Small intestine (tissue), 7 donors: ENCODE data around the gene TMEM50B. TPM values are rescaled to one million over a fixed set of nuclear protein-coding genes. Genes with fewer than 3 reads are reported as not detected.
A peak's percentile ranks its signal among the peaks of the same experiment; 100 is the strongest.
"Not testable (repeated sequence)": the region's sequence is repeated elsewhere in the genome, so short reads cannot be mapped to it uniquely, and the experiment has no call there.

Source experiments
- DNase-seq, 2 donors: peaks; one replicate each; pipeline versions ENCODE4 v3.0.0 to v3.0.0-alpha.2; 2013
- FAIRE-seq: peaks from 2 replicates; lab custom pipeline; 2012; peaks lifted over from hg19 to GRCh38; lab: Jason Lieb, UNC
- H3K27ac ChIP-seq, 3 donors: one replicate each; pipeline ENCODE4 v1.5.1; 2013; ENCODE audit warnings: low read length in 2 of 3, mild to moderate bottlenecking in 2 of 3, control low read depth in 1 of 3, inconsistent platforms in 1 of 3, low read depth in 1 of 3, moderate library complexity in 1 of 3
- H3K27me3 ChIP-seq, 3 donors: one replicate each; pipeline ENCODE4 v1.6.1; 2013; ENCODE audit warnings: low read length in 3 of 3, inconsistent platforms in 1 of 3; ENCODE audit not compliant: control insufficient read depth in 3 of 3, insufficient read depth in 3 of 3
- H3K36me3 ChIP-seq, 3 donors: one replicate each; pipeline ENCODE4 v1.6.1; 2013; ENCODE audit warnings: low read length in 3 of 3, inconsistent platforms in 1 of 3, low read depth in 1 of 3, mild to moderate bottlenecking in 1 of 3, moderate library complexity in 1 of 3; ENCODE audit not compliant: control insufficient read depth in 3 of 3, insufficient read depth in 2 of 3
- H3K4me1 ChIP-seq, 3 donors: one replicate each; pipeline ENCODE4 v1.6.1; 2013; ENCODE audit warnings: low read length in 2 of 3, inconsistent platforms in 1 of 3, low read depth in 1 of 3, mild to moderate bottlenecking in 1 of 3, moderate library complexity in 1 of 3; ENCODE audit not compliant: control insufficient read depth in 3 of 3, insufficient read depth in 2 of 3
- H3K4me3 ChIP-seq, 3 donors: one replicate each; pipeline ENCODE4 v1.5.1; 2013; ENCODE audit warnings: low read length in 3 of 3, control low read depth in 1 of 3, inconsistent platforms in 1 of 3, low read depth in 1 of 3, mild to moderate bottlenecking in 1 of 3, moderate library complexity in 1 of 3
- H3K9me3 ChIP-seq, 2 donors: one replicate each; pipeline ENCODE4 v1.6.1; 2013; ENCODE audit warnings: low read depth in 1 of 2, low read length in 1 of 2; ENCODE audit not compliant: control insufficient read depth in 2 of 2, insufficient read depth in 1 of 2
- WGBS, 3 donors: extraction: QIAGEN DNeasy Blood & Tissue Kit; methylation state at CpG; one replicate each; pipeline ENCODE4 v1.1.7; 2013; 5-methylcytosine and 5-hydroxymethylcytosine counted together
- polyA plus RNA-seq, 4 donors: library from polyadenylated mRNA; stranded (reverse) in 3 of 4; unstranded in 1 of 4; fragments of 200-250 nt in 3 of 4; fragments of 120-200 nt in 1 of 4; gene quantifications; one replicate each; pipeline versions ENCODE4 v1.2.1 to v1.2.3, GENCODE V29; 2013
- donor health status: healthy with polysubstance abuse.
- donor health status: control.
- donor health status: control.
- donor health status: Bipolar disorder and iron deficiency.
- donor health status: healthy.

The TMEM50B gene
- polyA plus RNA-seq, 4 donors = 22.2 to 54.3 (median 50.1) TPM

DNA sequence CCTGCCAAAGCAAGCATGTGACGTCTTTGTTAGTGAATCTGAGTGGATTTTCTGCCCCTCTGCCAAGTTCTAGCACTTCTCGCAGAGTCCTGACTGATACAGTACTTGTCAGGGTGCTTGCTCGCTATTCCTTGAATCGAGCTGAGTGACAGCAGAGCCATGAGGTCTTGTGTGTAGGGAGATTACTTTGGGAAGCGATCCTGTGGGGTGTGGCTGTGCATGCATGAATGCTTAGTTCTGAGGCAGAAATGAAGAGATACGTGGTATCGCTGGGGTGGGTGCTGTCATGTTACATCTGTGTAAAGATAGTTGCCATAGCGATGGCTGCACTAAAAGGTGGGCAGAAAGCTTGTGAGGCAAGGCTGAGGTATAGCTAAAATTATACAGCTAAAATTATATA is 31.1 kb upstream of the TMEM50B start:
- Histone ChIP-seq H3K27ac (no peak overlapping the region), H3K9me3 (no peaks in the 10 kb centered on the region), H3K4me1 (no peaks in the 10 kb centered on the region), H3K36me3 (peaks cover 12 to 38% (median 21%) of the 10 kb centered on the region in 3 donors), H3K4me3 (no peak overlapping the region), H3K27me3 (no peaks in the 10 kb centered on the region)
- FAIRE-seq (no peak), DNase-seq (no peak)
- 97 to 99% (median 97%) methylated on average over 8 of the region's 8 CpGs for WGBS, 3 donors

DNA sequence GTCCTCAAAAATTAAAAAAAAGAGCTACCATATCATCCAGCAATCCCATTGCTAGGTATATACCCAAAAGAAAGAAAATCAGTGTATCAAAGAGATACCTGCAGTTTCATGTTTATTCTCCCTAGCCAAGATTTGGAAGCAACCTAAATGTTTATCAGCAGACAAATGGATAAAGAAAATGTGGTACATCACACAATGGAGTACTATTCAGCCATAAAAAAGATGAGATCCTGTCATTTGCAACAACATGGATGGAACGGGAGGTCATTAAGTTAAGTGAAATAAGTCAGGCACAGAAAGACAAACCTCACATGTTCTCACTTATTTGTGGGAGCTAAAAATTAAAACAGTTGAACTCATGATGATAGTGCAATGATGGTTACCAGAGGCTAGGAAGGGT is 27.2 kb upstream of the TMEM50B start:
- H3K4me1 ChIP-seq, H3K4me3 ChIP-seq, FAIRE-seq, H3K9me3 ChIP-seq, DNase-seq, H3K27ac ChIP-seq, H3K27me3 ChIP-seq: not testable (repeated sequence)
- H3K36me3 ChIP-seq = peaks cover 11 to 32% (median 19%) of the 10 kb centered on the region in 3 donors
- 95 to 98% (median 97%) methylated on average over 1 of the region's 1 CpG for WGBS, 3 donors

DNA sequence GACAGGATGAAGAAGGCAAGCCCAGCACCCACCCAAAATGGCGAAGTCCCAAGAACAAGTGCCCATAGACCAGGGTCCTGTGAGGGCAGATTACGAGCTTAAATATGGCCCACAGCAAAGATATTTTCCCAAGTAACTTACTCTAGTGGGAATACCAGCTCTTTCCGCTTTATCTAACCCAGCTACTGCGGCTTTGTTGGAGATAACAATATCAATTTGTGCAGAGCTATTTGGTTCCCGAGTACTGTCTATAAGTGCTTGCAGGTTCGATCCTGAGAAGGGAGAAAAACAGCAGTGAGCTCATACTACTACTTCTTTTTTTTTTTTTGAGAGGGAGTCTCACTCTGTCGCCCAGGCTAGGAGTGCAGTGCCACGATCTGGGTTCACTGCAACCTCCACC is 26.1 kb upstream of the TMEM50B start:
- peaks cover 11 to 25% (median 15%) of the 10 kb centered on the region in 3 donors for H3K36me3 ChIP-seq
- H3K4me3 ChIP-seq = no peak overlapping the region
- no peak for DNase-seq
- no peak for FAIRE-seq
- WGBS, 3 donors = 96 to 97% (median 96%) methylated on average over 8 of the region's 8 CpGs
- no peaks in the 10 kb centered on the region for H3K4me1 ChIP-seq
- no peaks in the 10 kb centered on the region for H3K9me3 ChIP-seq
- no peaks in the 10 kb centered on the region for H3K27me3 ChIP-seq
- H3K27ac ChIP-seq = no peak overlapping the region

DNA sequence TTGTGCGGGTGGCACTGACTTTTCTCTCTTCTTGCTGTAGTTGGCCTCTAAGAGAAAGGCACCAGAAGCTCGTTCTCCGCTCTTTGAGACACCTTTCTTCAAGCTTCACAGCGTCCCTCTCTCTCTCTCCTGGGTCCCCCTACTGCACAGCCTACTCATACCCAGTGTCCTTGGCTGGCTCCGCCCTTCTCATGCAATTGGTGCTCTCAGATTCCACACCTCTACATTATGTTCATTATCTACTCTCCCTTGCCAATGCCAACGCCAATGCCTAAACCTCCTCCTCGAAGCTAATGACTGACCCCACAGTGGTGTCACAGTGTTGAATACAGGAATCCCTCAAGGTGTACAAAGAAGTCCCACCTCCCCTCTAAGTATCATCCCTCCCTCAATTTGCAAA is 16.6 kb upstream of the TMEM50B start:
- H3K4me1 ChIP-seq = no peaks in the 10 kb centered on the region
- H3K27ac ChIP-seq = no peak overlapping the region
- H3K27me3 ChIP-seq = no peaks in the 10 kb centered on the region
- H3K9me3 ChIP-seq = no peaks in the 10 kb centered on the region
- FAIRE-seq = no peak
- no peak for DNase-seq
- no peaks in the 10 kb centered on the region for H3K36me3 ChIP-seq
- H3K4me3 ChIP-seq = no peak overlapping the region
- WGBS, 3 donors = 59 to 69% (median 64%) methylated on average over 7 of the region's 7 CpGs

DNA sequence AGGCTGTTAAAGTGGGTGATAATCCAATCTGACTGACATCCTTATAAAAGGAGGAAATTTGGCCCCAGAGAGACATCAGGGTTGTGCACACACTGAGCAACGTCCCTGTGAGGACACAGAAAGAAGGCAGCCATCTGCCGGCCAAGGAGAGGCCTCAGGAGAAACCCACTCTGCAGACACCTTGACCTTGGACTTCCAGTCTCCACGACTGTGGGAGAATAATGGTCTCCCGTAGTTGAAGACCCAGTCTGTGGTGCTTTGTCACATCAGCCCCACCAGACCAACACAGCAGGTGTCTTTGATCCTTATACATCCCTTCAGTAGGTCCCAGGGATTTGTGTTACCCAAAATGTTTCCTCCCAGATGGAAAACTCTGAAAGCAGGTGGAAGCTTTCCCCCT is 16.0 kb upstream of the TMEM50B start:
- H3K4me3 ChIP-seq = no peak overlapping the region
- H3K36me3 ChIP-seq = no peaks in the 10 kb centered on the region
- DNase-seq (no peak), FAIRE-seq (no peak)
- WGBS, 3 donors = 37 to 53% (median 38%) methylated on average over 4 of the region's 4 CpGs
- H3K9me3 ChIP-seq = no peaks in the 10 kb centered on the region
- H3K27ac ChIP-seq = no peak overlapping the region
- no peaks in the 10 kb centered on the region for H3K27me3 ChIP-seq
- H3K4me1 ChIP-seq = peaks cover 0 to 3% (median 0%) of the 10 kb centered on the region in 3 donors

DNA sequence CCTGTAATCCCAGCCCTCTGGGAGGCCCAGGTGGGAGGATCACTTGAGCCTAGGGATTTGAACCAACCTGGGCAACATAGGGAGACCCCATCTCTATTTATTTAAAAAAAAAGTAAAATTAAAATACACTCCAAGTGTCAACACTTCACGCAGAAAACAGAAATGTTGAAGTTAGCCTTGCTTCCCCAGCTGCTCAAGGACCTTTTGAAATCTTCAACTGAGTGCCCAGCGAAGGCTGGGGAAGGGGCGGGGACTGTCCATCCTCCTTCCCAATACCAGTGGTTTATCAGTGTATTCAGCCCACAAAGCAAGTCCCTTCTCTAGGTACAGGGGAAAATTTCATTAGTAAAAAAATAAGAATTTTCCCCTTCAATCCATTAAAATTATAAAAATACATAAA is 14.0 kb upstream of the TMEM50B start:
- DNase-seq = no peak
- H3K9me3 ChIP-seq = no peaks in the 10 kb centered on the region
- H3K27me3 ChIP-seq = no peaks in the 10 kb centered on the region
- H3K27ac ChIP-seq = no peak overlapping the region
- peaks cover 0 to 3% (median 0%) of the 10 kb centered on the region in 3 donors for H3K4me1 ChIP-seq
- no peak overlapping the region for H3K4me3 ChIP-seq
- FAIRE-seq = no peak
- H3K36me3 ChIP-seq = no peaks in the 10 kb centered on the region
- WGBS, 3 donors = 83 to 86% (median 84%) methylated on average over 3 of the region's 3 CpGs

DNA sequence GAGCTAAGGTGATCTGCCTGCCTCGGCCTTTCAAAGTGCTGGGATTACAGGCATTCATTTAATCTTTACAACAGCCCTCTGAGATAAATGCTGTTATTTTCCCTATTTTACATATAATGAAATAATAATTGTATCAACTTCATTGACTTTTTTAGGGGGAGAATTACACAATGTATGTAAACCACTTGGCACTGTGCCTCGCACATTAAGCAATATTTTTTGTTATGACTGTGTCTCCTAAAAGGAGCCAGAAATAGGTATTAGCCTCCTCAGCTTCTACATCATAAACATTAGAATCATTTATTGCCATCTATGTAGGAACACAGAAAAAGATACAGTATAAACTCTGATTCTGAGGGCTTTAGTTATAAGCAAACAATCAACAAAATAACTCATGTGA is 12.8 kb upstream of the TMEM50B start:
- Histone ChIP-seq H3K9me3 (no peaks in the 10 kb centered on the region), H3K27me3 (no peaks in the 10 kb centered on the region), H3K27ac (no peak overlapping the region), H3K4me3 (no peak overlapping the region), H3K36me3 (no peaks in the 10 kb centered on the region), H3K4me1 (peaks cover 0 to 3% (median 0%) of the 10 kb centered on the region in 3 donors)
- 33 to 69% (median 54%) methylated on average over 2 of the region's 2 CpGs for WGBS, 3 donors
- no peak for DNase-seq
- no peak for FAIRE-seq

DNA sequence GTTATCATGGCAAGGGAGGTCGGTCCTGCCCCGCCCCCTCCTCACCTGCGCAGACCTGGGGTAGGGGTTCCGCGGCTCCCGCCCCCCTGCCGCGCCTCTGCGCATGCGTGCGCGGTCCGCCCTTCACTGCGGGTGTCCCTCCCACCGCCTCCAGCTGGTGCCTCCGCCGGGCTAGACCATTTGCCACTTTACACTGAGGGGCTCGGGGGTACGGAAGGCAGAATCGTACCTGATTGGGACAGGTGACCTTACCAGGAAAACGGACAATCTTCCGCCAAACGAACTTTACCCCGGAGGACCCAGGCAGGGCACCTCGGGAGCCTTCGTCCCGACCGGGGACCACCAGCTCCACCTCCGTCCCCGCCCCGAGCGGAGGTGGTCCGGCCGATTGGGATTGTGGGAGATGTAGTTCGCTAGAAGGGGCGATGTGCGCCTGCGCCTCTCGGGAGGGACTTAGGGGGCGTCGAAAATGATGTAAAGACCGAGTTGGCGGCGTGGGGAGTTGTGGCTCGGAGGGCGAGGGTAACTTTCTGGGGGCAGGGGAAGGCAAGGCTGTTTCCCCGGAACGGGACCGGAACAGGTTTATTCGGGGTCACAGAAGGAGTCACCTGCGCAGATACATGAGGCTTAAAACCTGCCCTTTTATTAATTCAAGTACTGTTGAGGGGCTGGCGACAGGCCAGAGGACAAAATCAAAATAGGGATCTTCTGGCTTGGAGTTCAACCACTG is 11.8 kb upstream of the TMEM50B start, which contains the start of gene DNAJC28:
Gene DNAJC28, minus strand, starts transcription at position 344 of the 730 bp plus-strand sequence. CDS start 2,323 bp downstream, outside the sequence.
- peak; percentile 90 to 98 for DNase-seq
- Histone ChIP-seq H3K27me3 (no peaks in the 10 kb centered on the region), H3K4me1 (peaks cover 0 to 3% (median 0%) of the 10 kb centered on the region in 3 donors), H3K4me3 (peak within 1 kb of the TSS; percentile 51 to 75 (median 66)), H3K27ac (peak within 1 kb of the TSS in 2 of 3 donors; percentile 72 to 85), H3K9me3 (no peaks in the 10 kb centered on the region), H3K36me3 (no peaks in the 10 kb centered on the region)
- WGBS, 3 donors = 0 to 1% (median 0%) methylated on average over 46 to 52 of the region's 52 CpGs
- FAIRE-seq = no peak
